HCT116 (cell line): Measurements from ENCODE around the gene GRID2. TPM values are rescaled to one million over a fixed set of nuclear protein-coding genes. Genes with fewer than 3 reads are reported as not detected.

ENCODE experiments used
- ATAC-seq: fragments of 200-7000 bp; cut with Tn5 transposase; 2 replicates; pipeline ENCODE4 v1.9.1; 2020; ENCODE audit warnings: mild to moderate bottlenecking, moderate library complexity
- BruUV-seq: library from RNA; stranded (reverse); fragments of 400-500 nt; replicated peaks from 2 replicates; lab custom pipeline; 2021; lab: Mats Ljungman, UMichigan
- CTCF ChIA-PET: fragments of 300-600 bp; sonication (Branson Sonifier 250); formaldehyde crosslinking; loops from one replicate; lab custom pipeline; 2021; ENCODE audit warnings: antibody characterized with exemption; lab: Charles Lee
- POLR2A ChIA-PET: fragments of 300-600, 350-600 bp; sonication (Branson Sonifier 250); formaldehyde crosslinking; loops from one replicate; lab custom pipeline; 2021; ENCODE audit warnings: antibody characterized with exemption; lab: Charles Lee
- RAD21 ChIA-PET, 2 experiments: fragments of 300-600 bp; sonication (Branson Sonifier 250); formaldehyde crosslinking; loops; one replicate each; lab custom pipeline; 2023; ENCODE audit warnings: low total read pairs in 2 of 2; ENCODE audit not compliant: uncharacterized antibody in 2 of 2, unreplicated experiment in 2 of 2, low non-redundant PET in 1 of 2; lab: Charles Lee
- DNase-seq: peaks from one replicate; pipeline ENCODE4 v3.0.0-alpha.2; 2010; ENCODE audit warnings: low read depth, low spot score
- H2AFZ ChIP-seq: fragments of 200-600 bp; shearing (Covaris generic), sonication (generic); 2 replicates; pipeline ENCODE4 v1.6.1; 2017; ENCODE audit warnings: low read depth, mixed run types, mixed read lengths, antibody characterized with exemption, low read length; ENCODE audit not compliant: poor library complexity, severe bottlenecking
- H3K27ac ChIP-seq: 2 replicates; pipeline ENCODE4 v1.5.1; 2012; ENCODE audit warnings: low read depth, low read length
- H3K27me3 ChIP-seq: fragments of 200-600 bp; sonication (generic); 2 replicates; pipeline ENCODE4 v1.6.1; 2016; ENCODE audit warnings: mixed run types, low read length, mixed read lengths; ENCODE audit not compliant: insufficient read depth
- H3K36me3 ChIP-seq, 2 experiments: fragments of 200-500 bp in 1 of 2; fragments of 200-600 bp in 1 of 2; sonication (Bioruptor generic) in 1 of 2; sonication (generic) in 1 of 2; 2 replicates each; pipeline versions ENCODE4 v1.5.1 to v1.6.1; 2014 to 2016; ENCODE audit warnings: low read length in 2 of 2, inconsistent platforms in 1 of 2, mixed read lengths in 1 of 2, mixed run types in 1 of 2; ENCODE audit not compliant: insufficient read depth in 2 of 2, control insufficient read depth in 1 of 2
- H3K4me1 ChIP-seq, 2 experiments: fragments of 200-600 bp in 1 of 2; sonication (generic) in 1 of 2; 2 replicates each; pipeline versions ENCODE4 v1.5.1 to v1.6.1; 2012 to 2017; ENCODE audit warnings: low read length in 2 of 2, inconsistent platforms in 1 of 2, mild to moderate bottlenecking in 1 of 2, mixed read lengths in 1 of 2, mixed run types in 1 of 2, moderate library complexity in 1 of 2; ENCODE audit not compliant: insufficient read depth in 2 of 2, control insufficient read depth in 1 of 2
- H3K4me2 ChIP-seq: fragments of 200-600 bp; sonication (generic); 2 replicates; pipeline ENCODE4 v1.6.1; 2017; ENCODE audit warnings: mixed run types, low read length, mixed read lengths
- H3K4me3 ChIP-seq, 2 experiments: fragments of 200-600 bp in 1 of 2; sonication (generic) in 1 of 2; replicated peaks in 1 of 2; 2 replicates each; pipeline ENCODE4 v1.5.1; 2011 to 2016; ENCODE audit warnings: low read length in 2 of 2, control low read depth in 1 of 2, low read depth in 1 of 2, mild to moderate bottlenecking in 1 of 2, mixed read lengths in 1 of 2, mixed run types in 1 of 2
- H3K79me2 ChIP-seq: fragments of 200-600 bp; sonication (generic); 2 replicates; pipeline ENCODE4 v1.6.1; 2017; ENCODE audit warnings: mild to moderate bottlenecking, mixed run types, low read length, moderate library complexity, mixed read lengths; ENCODE audit not compliant: insufficient read depth
- H3K9ac ChIP-seq: fragments of 200-600 bp; sonication (generic); 2 replicates; pipeline ENCODE4 v1.6.1; 2016; ENCODE audit warnings: low read length, mixed read lengths
- H3K9me2 ChIP-seq: fragments of 200-600 bp; sonication (generic), shearing (Covaris generic); 2 replicates; pipeline ENCODE4 v1.6.1; 2017; ENCODE audit warnings: mixed run types, mild to moderate bottlenecking, moderate library complexity; ENCODE audit not compliant: insufficient read depth
- H3K9me3 ChIP-seq, 2 experiments: fragments of 200-500 bp in 1 of 2; fragments of 200-600 bp in 1 of 2; sonication (Bioruptor generic) in 1 of 2; sonication (generic) in 1 of 2; 2 replicates each; pipeline ENCODE4 v1.6.1; 2014 to 2017; ENCODE audit warnings: low read length in 2 of 2, mixed read lengths in 2 of 2, inconsistent platforms in 1 of 2, low read depth in 1 of 2, mild to moderate bottlenecking in 1 of 2, mixed run types in 1 of 2, moderate library complexity in 1 of 2; ENCODE audit not compliant: control insufficient read depth in 1 of 2, insufficient read depth in 1 of 2
- H4K20me1 ChIP-seq: fragments of 200-600 bp; sonication (generic), shearing (Covaris generic); 2 replicates; pipeline ENCODE4 v1.6.1; 2017; ENCODE audit warnings: mixed run types, mild to moderate bottlenecking, moderate library complexity; ENCODE audit not compliant: insufficient read depth
- ATF3 ChIP-seq: IDR thresholded peaks from 2 replicates; pipeline ENCODE4 v1.6.1; 2012
- CBX3 ChIP-seq: IDR thresholded peaks from 2 replicates; pipeline ENCODE4 v1.6.1; 2012; ENCODE audit warnings: low read depth
- CTCF ChIP-seq, 3 experiments: fragments of 200-600 bp in 1 of 3; sonication (generic) in 1 of 3; IDR thresholded peaks in 2 of 3; conservative IDR thresholded peaks in 1 of 3; 2 replicates each; pipeline ENCODE4 v1.5.1; 2012 to 2017; ENCODE audit warnings: low read depth in 2 of 3, low read length in 2 of 3, antibody characterized with exemption in 1 of 3, borderline replicate concordance in 1 of 3, control low read depth in 1 of 3, mild to moderate bottlenecking in 1 of 3, mixed read lengths in 1 of 3, mixed run types in 1 of 3, moderate library complexity in 1 of 3; ENCODE audit not compliant: insufficient read depth in 1 of 3
- ELF1 ChIP-seq: IDR thresholded peaks from 2 replicates; pipeline ENCODE4 v1.6.1; 2012; ENCODE audit warnings: low read depth, borderline replicate concordance
- EZH2phosphoT487 ChIP-seq: fragments of 200-600 bp; IDR thresholded peaks from 2 replicates; pipeline ENCODE4 v1.6.1; 2018; ENCODE audit warnings: antibody characterized with exemption, borderline replicate concordance
- FOSL1 ChIP-seq: IDR thresholded peaks from 2 replicates; pipeline ENCODE4 v1.6.1; 2012; ENCODE audit warnings: low read depth
- JUND ChIP-seq: IDR thresholded peaks from 2 replicates; pipeline ENCODE4 v1.6.1; 2012
- RAD21 ChIP-seq: IDR thresholded peaks from 2 replicates; pipeline ENCODE4 v1.6.1; 2012; ENCODE audit warnings: low read depth, mild to moderate bottlenecking
- TCF7L2 ChIP-seq: IDR thresholded peaks from 2 replicates; pipeline ENCODE4 v1.7.0; 2011; ENCODE audit warnings: borderline replicate concordance, inconsistent platforms; ENCODE audit not compliant: insufficient read depth, insufficient read length; ENCODE audit errors: extremely low read depth
- YY1 ChIP-seq: IDR thresholded peaks from 2 replicates; pipeline ENCODE4 v1.6.1; 2011; ENCODE audit warnings: low read length, low read depth, moderate library complexity, mild to moderate bottlenecking; ENCODE audit not compliant: insufficient replicate concordance; ENCODE audit errors: extremely low read depth
- ZFX ChIP-seq: fragments of 450-650 bp; IDR thresholded peaks from 2 replicates; pipeline ENCODE4 v1.6.1; 2017
- ZNF274 ChIP-seq: fragments of 200-500 bp; sonication (Bioruptor generic); IDR thresholded peaks from 2 replicates; pipeline ENCODE4 v1.6.1; 2014; ENCODE audit warnings: mild to moderate bottlenecking, low read depth, low read length, inconsistent platforms
- intact Hi-C: fragments of 100-400 bp; cut with micrococcal nuclease; formaldehyde crosslinking; loops from 2 replicates; pipeline ENCODE4 v1.10.0; 2022
- total RNA-seq: library from RNA; stranded (reverse); gene quantifications from one replicate; pipeline ENCODE4 v1.2.1, GENCODE V29; 2021; ENCODE audit not compliant: unreplicated experiment

Gene GRID2
- total RNA-seq, 1 experiment from 2014 or later = not detected

- BruUV-seq = no TSS peak
- no peaks in the 10 kb centered on the region for H3K9me2 ChIP-seq
- ChIA-PET RAD21 (no interaction called here), POLR2A (no interaction called here), CTCF (no interaction called here)
- H3K27me3 ChIP-seq = no peaks in the 10 kb centered on the region
- no peak for ATAC-seq
- no peaks in the 10 kb centered on the region for H3K36me3 ChIP-seq
- intact Hi-C loops = no loop called here
- no peaks in the 10 kb centered on the region for H3K9me3 ChIP-seq
- H3K27ac ChIP-seq = no peak overlapping the region
- no peak overlapping the region for H2AFZ ChIP-seq
- no peaks in the 10 kb centered on the region for H3K79me2 ChIP-seq
- no peak overlapping the region for H3K4me3 ChIP-seq
- TF ChIP-seq JUND = no peak
- no peak for TF ChIP-seq CTCF (IDR thresholded peaks at IDR 0.05 in 2 of 3, conservative IDR thresholded peaks at IDR 0.05 in 1 of 3; ENCODE audit: borderline replicate concordance in 1 of 3, insufficient read depth in 1 of 3, low read depth in 2 of 3, low read length in 2 of 3)
- TF ChIP-seq, all 23 proteins: peak for 0
- Histone ChIP-seq H3K4me1 (no peaks in the 10 kb centered on the region), H3K9ac (no peak overlapping the region), H3K4me2 (no peak overlapping the region), H4K20me1 (no peaks in the 10 kb centered on the region)
- DNase-seq = no peak
Measured at GRCh38 chr4:93053140-93053539, 749.4 kb downstream of the GRID2 start.

- ChIA-PET RAD21 (no interaction called here), CTCF (no interaction called here), POLR2A (no interaction called here)
- Histone ChIP-seq H3K9ac (no peak overlapping the region), H3K4me3 (no peak overlapping the region), H3K79me2 (no peaks in the 10 kb centered on the region), H3K27ac (no peak overlapping the region), H4K20me1 (no peaks in the 10 kb centered on the region), H3K9me3 (no peaks in the 10 kb centered on the region), H3K9me2 (no peaks in the 10 kb centered on the region), H3K27me3 (no peaks in the 10 kb centered on the region), H3K4me2 (no peak overlapping the region), H3K4me1 (no peaks in the 10 kb centered on the region), H3K36me3 (no peaks in the 10 kb centered on the region), H2AFZ (no peak overlapping the region)
- DNase-seq (no peak), ATAC-seq (no peak)
- intact Hi-C loops = no loop called here
- BruUV-seq = no TSS peak
- TF ChIP-seq CTCF (IDR thresholded peaks at IDR 0.05 in 2 of 3, conservative IDR thresholded peaks at IDR 0.05 in 1 of 3; ENCODE audit: borderline replicate concordance in 1 of 3, insufficient read depth in 1 of 3, low read depth in 2 of 3, low read length in 2 of 3) = no peak
- TF ChIP-seq YY1 = no peak
- no peak for TF ChIP-seq RAD21
- no peak for TF ChIP-seq CBX3
- TF ChIP-seq FOSL1 = no peak
- TF ChIP-seq EZH2phosphoT487 = no peak
- TF ChIP-seq ATF3 = no peak
- TF ChIP-seq ELF1 = no peak
- TF ChIP-seq TCF7L2 = no peak
- no peak for TF ChIP-seq ZFX
- no peak for TF ChIP-seq ZNF274
- no peak for TF ChIP-seq JUND
Measured at GRCh38 chr4:93061826-93062225, 758.1 kb downstream of the GRID2 start.
